ENCODE results near the gene PBX4. TPM values are rescaled to one million over a fixed set of nuclear protein-coding genes. Genes with fewer than 3 reads are reported as not detected.

PBX4 gene
- total RNA-seq, 4 donors from 2014 or later, result 1.3 to 2.8 (median 1.6) TPM; not detected in 1

DNA sequence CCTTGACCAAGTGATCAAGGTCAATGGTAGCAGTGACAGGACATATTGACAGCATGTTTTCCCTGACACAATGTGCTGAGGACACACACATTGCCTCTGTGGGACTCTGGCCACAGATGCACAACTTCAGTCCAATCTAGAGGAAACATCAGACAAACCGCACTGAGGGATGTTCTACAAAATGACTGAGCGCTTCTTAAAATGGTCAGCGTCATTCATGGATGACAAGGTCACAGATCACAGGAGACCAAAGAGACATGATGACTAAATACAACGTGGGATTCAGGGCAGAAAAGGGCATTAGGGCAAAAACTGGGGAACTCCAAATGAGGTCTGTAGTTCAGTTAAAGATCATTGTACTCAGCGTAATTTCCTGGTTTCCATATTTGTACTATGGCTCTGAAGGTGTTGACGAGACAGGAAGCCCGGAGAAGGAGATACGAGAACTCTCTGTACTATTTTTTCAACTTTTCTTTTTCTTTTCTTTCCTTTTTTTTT lies 20.6 kb downstream of the PBX4 start:
- Histone ChIP-seq H3K27ac (no peak overlapping the region), H3K4me3 (no peak overlapping the region), H3K4me1 (no peaks in the 10 kb centered on the region), H3K27me3 (no peaks in the 10 kb centered on the region), H3K36me3 (no peaks in the 10 kb centered on the region), H3K9me3 (no peaks in the 10 kb centered on the region)
- DNase-seq, result no peak
- intact Hi-C loops (cut with DNase I; ENCODE audit: low total_unique reads), result no loop called here
- TF ChIP-seq POLR2A (IDR thresholded peaks at IDR 0.05), result no peak
- TF ChIP-seq, protein P1, sequence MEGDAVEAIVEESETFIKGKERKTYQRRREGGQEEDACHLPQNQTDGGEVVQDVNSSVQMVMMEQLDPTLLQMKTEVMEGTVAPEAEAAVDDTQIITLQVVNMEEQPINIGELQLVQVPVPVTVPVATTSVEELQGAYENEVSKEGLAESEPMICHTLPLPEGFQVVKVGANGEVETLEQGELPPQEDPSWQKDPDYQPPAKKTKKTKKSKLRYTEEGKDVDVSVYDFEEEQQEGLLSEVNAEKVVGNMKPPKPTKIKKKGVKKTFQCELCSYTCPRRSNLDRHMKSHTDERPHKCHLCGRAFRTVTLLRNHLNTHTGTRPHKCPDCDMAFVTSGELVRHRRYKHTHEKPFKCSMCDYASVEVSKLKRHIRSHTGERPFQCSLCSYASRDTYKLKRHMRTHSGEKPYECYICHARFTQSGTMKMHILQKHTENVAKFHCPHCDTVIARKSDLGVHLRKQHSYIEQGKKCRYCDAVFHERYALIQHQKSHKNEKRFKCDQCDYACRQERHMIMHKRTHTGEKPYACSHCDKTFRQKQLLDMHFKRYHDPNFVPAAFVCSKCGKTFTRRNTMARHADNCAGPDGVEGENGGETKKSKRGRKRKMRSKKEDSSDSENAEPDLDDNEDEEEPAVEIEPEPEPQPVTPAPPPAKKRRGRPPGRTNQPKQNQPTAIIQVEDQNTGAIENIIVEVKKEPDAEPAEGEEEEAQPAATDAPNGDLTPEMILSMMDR (IDR thresholded peaks at IDR 0.05), result no peak

- no peak overlapping the region for H3K27ac ChIP-seq
- no peaks in the 10 kb centered on the region for H3K9me3 ChIP-seq
- intact Hi-C loops (cut with DNase I; ENCODE audit: low total_unique reads), result no loop called here
- no peak overlapping the region for H3K4me3 ChIP-seq
- no peaks in the 10 kb centered on the region for H3K36me3 ChIP-seq
- TF ChIP-seq, protein P1 (IDR thresholded peaks at IDR 0.05), result no peak
- no peak for TF ChIP-seq POLR2A (IDR thresholded peaks at IDR 0.05)
- no peaks in the 10 kb centered on the region for H3K4me1 ChIP-seq
- DNase-seq, result no peak
- H3K27me3 ChIP-seq, result no peaks in the 10 kb centered on the region
These were observed 23.3 kb downstream of the PBX4 start for GRCh38 chr19:19595171-19595701.

GRCh38 chr19:19594381-19594780 lies 24.1 kb downstream of the PBX4 start:
- TF ChIP-seq, protein P1 (IDR thresholded peaks at IDR 0.05), result no peak
- no peak overlapping the region for H3K27ac ChIP-seq

GRCh38 chr19:19592690-19593089 lies 25.8 kb downstream of the PBX4 start:
- Histone ChIP-seq H3K4me3 (no peak overlapping the region), H3K27ac (no peak overlapping the region), H3K9me3 (no peaks in the 10 kb centered on the region), H3K36me3 (no peaks in the 10 kb centered on the region), H3K27me3 (no peaks in the 10 kb centered on the region), H3K4me1 (no peaks in the 10 kb centered on the region)
- TF ChIP-seq POLR2A (IDR thresholded peaks at IDR 0.05), result no peak
- TF ChIP-seq, protein P1 (IDR thresholded peaks at IDR 0.05), result no peak
- intact Hi-C loops (cut with DNase I; ENCODE audit: low total_unique reads), result no loop called here
- DNase-seq, result no peak

More at GRCh38 chr19:19594381-19594780, 24.1 kb downstream of the PBX4 start:
- Histone ChIP-seq H3K4me3 (no peak overlapping the region), H3K9me3 (no peaks in the 10 kb centered on the region), H3K27me3 (no peaks in the 10 kb centered on the region), H3K4me1 (no peaks in the 10 kb centered on the region), H3K36me3 (no peaks in the 10 kb centered on the region)
- DNase-seq, result no peak
- intact Hi-C loops (cut with DNase I; ENCODE audit: low total_unique reads), result no loop called here

DNA sequence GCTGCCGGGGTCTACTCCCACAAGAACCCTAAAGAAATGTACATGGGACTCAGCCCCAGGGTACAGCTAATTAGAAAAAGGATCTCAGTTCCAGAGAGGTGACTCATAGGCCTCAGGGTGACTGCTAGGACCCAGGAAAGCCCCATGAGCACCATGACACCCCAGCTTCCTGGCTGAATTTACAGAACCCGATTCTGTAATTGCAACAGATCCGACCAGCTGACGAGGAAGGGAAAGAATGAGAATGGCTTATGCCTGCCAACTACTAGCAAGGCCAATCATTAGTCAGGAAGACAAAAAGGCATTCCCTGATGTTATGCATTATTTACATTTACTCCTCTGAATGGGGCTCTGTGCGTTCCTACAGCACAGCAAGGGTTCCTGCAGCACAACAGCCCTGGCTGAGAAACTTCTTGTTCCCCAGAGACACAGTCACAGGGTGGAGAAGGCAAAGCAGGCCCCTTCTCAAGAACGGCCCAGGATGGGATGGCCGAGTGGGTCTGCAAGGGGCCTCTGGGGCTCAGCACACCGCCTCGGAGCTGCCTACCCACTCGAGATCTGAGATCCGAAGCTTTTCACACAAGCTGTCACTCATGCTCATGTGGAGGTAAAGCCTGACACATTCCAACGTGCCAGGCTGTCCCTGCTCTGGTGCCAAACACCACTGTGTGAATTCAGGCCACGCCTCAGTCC lies 27.2 kb downstream of the PBX4 start:
- Histone ChIP-seq H3K36me3 (no peaks in the 10 kb centered on the region), H3K4me3 (no peak overlapping the region), H3K9me3 (no peaks in the 10 kb centered on the region), H3K27me3 (no peaks in the 10 kb centered on the region), H3K27ac (no peak overlapping the region), H3K4me1 (no peaks in the 10 kb centered on the region)
- intact Hi-C loops (cut with DNase I; ENCODE audit: low total_unique reads), result no loop called here
- no peak for DNase-seq
- TF ChIP-seq POLR2A (IDR thresholded peaks at IDR 0.05), result no peak
- TF ChIP-seq, protein P1 (IDR thresholded peaks at IDR 0.05), result no peak

All from uterus (tissue), 4 donors.